ENCODE data around the gene PEAK1.
"Not testable (repeated sequence)": the region's sequence is repeated elsewhere in the genome, so short reads cannot be mapped to it uniquely, and the experiment has no call there.

The PEAK1 gene

DNA sequence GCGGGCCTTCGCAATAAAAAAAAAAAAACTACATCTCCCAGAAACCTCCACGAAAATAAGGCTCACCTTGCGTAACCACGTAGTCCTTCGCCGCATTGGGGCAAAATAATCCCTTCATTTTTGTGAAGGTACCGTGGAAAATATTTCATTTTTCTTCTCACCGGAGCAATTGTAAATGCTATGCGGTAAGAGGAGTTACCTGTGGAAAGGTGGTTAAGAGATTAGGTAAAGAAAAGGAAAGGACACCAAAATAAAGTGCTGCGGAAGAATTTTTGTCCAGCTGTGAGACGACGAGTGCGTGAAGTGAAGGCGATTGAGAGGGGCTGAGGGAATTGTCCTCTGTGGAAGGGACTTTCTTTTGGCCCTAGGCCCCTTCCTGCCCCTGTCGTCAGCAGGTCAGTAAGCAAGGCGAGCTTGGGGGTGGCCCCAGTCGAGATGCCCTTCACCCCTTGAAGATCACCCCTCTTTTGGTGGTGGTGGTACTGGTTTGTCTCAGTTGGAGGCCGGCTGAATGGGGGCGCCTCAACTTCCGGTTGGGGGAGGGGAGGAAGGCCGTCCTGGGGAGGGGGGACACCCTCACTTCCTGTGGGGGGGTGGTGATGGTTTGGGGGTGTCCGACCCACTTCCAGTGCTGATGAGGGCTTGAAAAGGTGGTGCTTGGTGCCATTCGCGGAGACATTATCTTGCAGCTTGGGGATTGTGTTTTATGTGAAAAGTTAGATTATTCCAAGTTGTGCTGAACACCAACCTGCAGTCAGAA lies 886 bp upstream of the PEAK1 start, which contains the start of gene HMG20A:
HMG20A (plus strand) TSS at position 279 of the 760 bp plus-strand sequence. CDS start 37,520 bp downstream, outside the sequence.
- DNase-seq (ENCODE audit: low spot score) = peak; percentile 65

DNA sequence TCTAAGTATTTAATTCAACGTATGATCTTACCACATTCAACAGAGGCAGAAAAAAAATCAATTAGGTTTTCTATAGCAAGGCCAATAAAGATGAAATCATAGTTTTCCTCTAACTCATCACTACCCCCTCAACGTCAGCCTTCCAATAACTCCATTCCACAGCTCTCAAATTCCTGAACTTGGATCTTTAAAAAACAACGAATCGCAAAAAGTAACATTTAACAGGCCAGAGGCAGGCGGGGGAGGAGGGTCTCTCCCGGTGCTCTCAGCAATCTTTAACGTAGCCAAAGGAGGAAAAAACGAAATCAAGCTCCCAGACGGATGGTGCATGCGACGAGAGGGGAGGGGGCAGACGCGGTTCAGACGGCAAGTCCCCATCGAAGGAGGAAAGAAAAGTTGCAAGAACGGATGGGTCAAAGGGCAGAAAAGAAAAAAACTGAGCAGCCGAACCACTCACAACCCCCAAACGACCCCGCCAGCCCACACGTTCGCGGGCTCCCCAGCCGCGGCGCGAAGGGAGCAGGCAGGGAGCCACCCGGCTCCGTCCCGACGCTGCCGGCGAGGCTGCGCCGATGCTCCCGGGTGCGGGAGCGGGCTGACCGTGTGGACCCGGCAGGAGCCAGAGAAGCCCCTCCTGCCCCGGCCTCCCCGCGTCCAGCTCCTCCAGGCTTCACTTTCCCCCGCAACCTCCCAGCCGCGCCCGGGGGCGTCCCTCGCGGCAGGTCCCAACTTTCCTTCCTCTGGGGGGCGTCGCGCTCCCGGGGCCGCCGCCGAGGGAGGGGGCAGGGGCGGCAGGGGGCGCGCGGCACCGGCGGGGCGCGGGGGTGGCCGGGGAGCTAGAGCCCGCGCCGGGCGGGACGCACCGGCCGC lies 703 bp downstream of the PEAK1 start:
- DNase-seq (ENCODE audit: low spot score) = peak; percentile 50

DNA sequence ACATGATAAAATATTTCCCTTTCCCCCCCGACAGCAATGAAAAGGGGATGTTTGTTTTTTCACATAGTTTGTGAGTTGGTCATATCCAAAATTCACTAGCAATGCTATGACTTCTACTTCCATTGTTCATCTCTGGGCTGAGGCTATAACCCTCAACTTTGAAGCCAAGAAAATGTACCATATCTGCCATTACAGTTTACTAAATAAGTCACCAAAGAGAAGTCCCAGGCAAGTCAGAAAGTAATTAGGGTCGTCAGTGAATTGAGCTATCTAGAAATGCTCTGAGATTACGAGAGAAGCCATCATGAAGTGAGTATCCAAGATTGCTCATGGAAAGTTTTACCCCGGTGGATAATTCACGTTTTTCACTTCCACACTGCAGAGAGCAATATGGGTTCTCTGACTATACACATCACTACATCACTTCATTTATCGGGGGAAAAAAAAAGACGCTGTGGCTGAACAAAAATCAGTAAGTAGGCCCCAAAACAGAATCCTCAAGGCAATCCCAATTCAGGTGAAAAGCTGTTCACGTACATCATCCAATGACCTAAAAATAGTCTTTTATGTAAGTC lies 1.4 kb downstream of the PEAK1 start:
- DNase-seq (ENCODE audit: low spot score) = no peak

DNA sequence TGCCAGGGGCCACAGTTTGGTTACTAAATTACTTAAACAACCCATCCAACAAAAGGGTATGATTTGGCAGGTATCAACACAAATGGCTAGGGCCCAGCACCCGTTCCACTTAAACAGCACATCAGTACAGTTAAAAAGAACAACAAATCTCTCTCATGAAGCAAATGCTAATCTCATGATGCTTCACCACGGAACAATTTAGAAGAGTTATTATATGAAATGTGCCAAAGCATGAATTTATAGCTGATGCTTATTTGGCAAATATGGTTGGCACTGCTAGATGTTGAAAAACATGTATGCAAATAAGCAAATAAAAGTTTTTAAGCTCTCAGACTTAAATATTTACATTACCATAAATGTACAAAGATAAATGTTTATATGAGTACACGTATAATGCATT lies 2.3 kb downstream of the PEAK1 start:
- no peak for DNase-seq (ENCODE audit: low spot score)

DNA sequence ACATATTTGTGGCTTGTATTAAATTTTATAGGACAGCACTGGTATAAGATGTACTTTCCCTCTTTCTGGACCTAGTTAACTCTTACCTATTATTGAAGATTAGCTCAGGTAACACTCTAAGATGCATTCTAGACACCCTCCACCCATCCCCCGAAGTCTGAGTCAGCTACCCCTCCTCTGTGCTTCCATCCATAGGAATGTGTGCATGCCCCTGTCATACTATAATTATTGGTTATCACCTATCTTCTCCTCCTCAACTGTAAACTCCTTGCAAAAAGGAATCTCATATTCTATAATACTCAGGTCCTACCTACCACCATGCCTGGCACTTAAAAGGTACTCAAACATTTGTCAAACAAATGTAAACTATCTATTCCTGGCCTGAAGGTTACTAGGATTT lies 3.0 kb downstream of the PEAK1 start:
- no peak for DNase-seq (ENCODE audit: low spot score)

DNA sequence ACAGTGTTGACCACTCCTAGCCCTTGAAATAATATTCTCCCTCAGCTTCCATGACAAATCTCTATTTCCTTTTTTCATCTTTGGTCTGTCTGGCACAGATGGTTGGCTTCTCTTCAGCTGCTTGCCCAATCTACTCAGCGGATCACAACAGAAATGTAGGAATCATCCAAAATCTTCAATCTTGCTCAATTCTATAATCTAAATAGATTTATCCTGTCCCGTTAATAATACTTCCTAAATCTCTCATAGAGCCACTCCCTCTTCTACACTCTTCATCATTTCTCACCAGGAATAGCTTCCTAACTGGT lies 3.8 kb downstream of the PEAK1 start:
- DNase-seq (ENCODE audit: low spot score) = no peak

DNA sequence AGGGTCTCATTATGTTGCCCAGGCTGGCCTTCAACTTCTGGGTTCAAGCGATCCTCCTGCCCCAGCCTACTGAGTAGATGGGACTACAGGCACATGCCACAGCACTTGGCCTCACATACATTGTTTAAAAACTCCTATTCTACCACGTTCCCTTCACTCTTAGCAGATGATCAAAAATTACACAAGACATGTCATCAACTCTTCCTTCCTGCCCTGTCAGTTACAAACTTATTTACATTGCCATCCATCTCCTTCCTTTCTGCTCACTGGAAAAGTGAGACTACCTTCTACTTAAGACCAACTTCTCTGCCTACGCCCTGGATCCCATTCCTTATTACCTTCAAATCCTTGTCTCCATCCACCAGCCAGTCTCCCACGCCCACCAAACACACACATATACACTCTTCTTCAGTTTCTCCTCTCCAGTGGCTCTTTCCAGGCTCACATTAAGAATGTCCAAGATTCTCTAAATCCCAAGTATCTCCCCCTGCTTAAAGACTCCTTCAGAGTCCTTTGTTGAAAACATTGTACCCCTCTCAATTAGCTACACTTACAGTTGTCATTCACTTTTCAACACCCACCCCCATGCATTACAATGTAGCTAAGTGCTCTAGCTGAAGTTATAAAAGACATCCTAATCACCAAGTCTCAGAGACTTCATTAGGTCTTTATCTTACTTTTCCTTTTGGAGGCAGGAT lies 4.3 kb downstream of the PEAK1 start:
- no peak for DNase-seq (ENCODE audit: low spot score)

DNA sequence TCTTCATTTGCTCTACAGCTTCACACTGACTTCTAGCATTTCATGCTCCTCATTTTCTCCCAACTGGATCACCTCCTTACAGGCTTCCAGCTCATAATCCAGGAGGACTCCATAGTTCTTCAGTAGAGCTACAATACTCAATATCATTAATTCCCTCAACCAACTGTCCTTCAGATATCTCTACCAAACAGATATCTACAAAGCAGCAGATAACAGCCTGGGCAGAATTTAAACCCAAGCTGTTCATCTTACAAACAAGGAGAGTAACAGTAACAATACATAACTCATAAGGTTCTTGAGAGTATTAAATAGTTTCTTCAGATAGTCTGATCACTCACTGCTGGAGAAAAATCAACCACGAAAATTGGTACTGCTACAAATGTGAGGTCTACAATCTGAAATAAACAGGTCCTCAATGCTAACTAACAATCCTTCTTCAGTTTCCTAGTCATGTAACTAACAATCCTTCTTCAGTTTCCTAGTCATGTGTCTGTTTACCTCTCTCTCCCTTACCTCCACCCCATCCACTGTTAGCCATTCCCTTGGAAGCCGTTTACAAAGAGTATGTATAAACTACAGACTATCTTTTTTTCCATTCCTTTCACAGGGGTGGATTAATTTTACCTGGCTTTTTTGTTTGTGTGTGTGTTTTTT lies 5.0 kb downstream of the PEAK1 start:
- DNase-seq (ENCODE audit: low spot score) = no peak

DNA sequence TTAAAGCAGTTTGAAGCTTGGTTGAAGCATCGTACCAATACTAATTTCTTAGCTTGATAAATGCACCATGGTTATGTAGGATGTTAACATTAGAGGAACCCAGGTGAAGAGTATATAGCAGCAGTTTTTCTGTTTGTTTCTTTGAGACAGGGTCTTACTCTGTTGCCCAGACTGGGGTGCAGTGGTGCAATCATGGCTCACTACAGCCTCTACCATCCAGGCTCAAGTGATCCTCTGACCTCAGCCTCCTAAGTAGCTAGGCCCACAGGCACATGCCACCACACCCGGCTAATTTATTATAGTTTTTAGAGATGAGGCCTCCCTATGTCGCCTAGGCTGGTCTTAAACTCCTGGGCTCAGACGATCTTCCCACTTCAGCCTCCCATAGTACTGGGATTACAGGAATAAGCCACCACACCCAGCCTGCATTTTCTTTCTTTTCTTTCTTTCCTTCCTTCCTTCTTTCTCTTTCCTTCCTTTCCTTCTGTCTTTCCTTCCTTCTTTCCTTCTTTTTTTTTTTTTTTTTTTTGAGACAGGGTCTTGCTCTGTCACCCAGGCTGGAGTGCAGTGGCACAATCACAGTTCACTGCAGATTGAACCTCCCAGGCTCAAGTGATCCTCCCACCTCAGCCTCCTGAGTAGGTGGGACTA lies 6.1 kb downstream of the PEAK1 start:
- DNase-seq (ENCODE audit: low spot score) = no peak

DNA sequence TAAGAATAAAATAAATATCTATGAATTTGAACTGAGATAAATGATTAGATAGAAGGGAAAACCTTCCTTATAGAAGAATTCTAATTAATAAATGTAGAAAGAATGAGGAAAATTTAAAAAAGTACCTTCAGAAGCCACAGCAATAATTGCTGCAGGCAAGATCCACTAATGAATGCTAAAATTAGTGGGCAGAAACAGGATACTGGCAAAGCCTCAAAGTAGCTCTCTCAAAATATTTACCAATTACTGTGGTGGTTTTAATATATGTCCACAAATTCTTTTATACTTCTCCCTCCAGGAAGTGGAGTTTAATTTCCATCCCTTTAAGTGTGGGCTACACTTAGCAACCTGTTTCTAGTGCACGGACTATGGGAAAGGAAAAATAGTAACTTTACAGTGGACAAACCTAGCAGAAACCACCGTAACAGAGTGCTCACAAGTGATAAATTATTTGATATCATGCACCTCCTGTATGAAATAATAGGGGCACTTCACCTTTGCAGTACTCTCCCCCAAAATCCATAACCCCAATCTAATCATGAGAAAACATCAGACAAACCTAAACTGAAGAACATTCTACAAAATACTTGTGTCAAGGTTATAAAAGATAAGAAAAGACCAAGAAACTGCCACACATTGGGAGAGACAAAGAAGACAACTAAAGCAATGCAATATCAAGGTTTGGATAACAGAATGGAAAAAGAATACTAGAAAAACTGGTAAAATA lies 6.8 kb downstream of the PEAK1 start:
- no peak for DNase-seq (ENCODE audit: low spot score)

DNA sequence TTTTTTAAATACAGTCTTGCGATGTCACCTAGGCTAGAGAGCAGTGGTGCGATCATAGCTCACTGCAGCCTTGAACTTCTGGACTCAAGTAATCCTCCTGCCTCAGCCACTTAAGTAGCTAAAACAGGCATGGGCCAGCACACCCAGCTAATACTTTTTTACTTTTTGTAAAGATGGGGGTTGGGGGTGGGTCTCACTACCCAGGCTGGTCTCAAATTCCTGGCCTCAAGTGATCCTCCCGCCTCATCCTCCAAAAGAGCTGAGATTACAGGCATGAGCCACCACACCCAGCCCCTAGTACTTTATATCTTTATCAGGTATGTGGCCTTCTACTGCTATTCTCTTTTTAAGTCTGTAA lies 8.3 kb downstream of the PEAK1 start:
- DNase-seq (ENCODE audit: low spot score) = no peak

DNA sequence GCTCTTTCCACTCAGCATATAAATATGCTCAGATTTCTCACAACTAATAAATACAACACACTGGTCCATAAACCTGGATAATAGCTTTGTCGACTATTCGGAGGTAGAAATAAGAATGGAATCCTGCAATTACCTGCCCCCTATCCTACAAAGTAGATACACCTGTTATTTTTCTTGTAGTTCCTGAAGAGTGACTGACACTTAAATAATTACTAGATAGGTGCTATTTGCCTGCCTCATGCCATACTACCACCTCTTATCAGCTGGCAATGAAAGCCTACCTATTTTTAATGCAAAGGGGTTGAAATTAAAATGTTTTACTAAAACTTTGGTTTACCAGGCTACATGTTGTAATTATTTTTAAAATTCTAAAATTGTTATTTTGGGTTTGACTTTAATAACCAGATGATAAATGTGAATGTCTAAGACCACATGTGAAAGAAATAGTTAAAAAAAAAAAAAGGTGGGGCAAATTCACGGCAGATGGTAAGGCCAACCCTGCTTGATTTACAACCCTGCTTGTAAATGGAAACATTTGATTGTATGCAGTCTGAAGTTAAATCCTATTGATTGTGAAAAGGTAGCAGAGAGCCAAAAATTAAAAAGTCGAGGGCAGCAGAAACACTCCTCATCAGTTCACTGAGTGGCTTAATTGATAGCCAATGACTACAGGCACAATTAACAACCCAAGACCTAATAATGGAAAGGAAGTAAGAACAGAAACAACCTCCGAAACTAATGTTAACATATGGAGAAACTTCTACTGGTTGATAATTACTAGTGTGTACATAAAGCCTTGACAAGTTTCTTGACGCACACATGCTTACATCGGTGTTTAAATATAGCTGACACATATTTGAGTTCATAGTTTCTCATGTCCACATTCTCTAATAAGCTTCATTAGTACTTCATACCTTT lies 8.9 kb downstream of the PEAK1 start:
- DNase-seq (ENCODE audit: low spot score) = no peak

DNA sequence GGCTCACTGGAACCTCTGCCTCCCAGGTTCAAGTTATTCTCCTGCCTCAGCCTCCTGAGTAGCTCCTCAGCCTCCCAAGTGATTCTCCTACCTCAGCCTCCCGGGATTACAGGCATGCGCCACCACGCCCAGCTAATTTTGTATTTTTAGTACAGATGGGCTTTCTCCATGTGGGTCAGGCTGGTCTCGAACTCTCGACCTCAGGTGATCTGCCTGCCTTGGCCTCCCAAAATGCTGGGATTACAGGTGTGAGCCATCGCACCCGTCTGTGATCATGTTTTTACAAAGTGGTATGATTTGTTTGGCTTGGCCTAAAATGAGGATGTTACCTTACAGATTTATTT lies 9.8 kb downstream of the PEAK1 start:
- not testable (repeated sequence) for DNase-seq (ENCODE audit: low spot score)

DNA sequence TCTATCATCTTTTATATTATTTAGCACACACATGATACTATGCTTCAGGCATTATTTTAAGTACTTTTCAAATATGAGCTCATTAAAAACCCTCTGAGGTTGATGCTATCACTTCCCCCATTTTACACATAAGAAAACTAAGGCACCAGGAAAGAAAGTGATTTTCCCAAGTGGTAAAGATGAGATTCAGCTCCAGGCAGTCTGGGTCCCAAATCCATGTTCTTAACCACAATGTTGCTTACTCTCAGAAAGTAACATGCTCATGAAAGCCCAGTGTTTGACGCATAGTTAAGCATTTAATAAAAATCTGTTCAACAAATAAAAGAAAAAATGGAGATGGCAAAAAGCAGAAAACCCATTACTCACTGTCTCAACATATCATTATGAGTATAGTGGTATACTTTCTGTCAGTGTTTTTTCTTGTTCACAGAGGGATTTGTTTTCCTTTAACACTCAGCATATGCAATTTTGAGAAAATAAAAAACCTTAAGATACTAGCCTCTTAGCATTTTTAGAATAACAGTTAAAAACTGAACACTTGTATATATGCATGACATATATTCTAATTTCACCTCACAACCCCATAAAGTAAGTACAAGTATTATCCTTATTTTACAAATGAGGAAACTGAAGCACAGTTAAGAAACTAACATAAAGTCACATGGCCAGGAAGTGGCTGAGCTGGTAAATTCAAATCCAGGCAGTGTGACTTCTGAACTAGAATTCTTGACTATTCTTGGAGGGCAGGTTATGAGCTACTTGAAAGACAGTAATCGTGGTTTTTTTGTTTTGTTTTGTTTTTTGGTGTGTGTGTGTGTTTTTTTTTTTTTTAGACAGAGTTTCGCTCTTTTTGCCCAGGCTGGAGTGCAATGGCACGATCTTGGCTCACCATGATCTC lies 10.4 kb downstream of the PEAK1 start:
- peak; percentile 17 for DNase-seq (ENCODE audit: low spot score)

DNA sequence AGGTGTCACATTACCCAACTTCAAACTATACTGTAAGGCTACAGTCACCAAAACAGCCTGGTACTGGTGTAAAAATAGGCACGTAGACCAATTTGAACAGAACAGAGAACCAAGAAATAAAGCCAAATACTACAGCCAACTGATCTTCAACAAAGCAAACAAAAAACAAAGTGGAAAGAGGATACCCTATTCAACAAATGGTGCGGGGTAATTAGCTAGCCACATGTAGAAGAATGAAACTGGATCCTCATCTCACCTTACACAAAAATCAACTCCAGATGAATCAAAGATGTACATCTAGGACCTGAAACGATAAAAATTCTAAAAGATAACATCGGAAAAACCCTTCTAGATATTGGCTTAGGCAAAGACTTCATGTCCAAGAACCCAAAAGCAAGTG lies 13.1 kb downstream of the PEAK1 start:
- DNase-seq (ENCODE audit: low spot score) = no peak

DNA sequence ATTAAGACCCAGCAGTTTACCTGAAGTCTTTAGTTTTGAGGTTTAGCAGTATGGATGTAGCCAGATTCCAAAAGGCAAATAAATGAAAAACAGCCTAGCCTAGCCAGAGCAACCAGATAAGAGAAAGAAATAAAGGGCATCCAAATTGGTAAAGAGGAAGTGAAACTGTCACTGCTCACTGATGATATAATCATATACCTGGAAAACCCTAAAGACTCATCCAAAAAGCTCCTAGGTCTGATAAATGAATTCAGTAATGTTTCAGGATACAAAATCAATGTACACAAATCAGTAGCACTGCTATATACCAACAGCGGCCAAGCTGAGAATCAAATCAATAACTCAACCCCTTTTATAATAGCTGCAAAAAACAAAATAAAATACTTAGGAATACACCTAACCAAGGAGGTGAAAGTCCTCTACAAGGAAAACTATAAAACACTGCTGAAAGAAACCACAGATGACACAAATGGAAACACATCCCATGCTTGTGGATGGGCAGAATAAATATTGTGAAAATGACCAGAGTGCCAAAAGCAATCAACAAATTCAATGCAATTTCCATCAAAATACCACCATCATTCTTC lies 13.6 kb downstream of the PEAK1 start:
- DNase-seq (ENCODE audit: low spot score) = not testable (repeated sequence)

DNA sequence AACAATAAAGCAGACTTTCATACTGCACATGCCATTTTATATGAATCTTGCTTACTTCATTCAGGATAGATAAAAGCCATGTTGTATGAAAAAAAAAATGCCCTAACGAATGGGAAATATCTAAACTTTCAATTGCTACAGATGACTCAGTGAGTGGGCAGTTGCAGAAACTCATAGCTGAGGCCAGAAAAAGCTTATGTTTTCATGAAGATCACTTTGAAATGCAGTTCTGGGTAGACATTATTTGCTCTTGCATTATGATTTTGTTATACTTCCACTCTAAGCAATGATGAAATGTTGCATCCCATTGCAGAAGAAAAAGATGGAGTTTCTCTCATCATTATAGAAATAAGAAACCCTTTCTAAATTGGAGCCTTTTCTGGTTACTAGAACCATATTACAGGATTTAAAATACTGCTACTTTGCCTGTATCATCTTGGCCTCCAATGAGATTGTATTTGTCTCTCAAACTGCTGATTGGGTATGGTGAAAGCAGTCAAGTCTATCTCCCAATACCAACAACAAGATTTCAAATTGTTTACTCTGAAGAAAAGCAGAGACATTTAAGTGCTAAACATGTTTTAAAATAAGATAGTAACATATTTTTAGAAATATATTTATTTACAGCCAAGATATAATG lies 17.0 kb downstream of the PEAK1 start:
- no peak for DNase-seq (ENCODE audit: low spot score)

DNA sequence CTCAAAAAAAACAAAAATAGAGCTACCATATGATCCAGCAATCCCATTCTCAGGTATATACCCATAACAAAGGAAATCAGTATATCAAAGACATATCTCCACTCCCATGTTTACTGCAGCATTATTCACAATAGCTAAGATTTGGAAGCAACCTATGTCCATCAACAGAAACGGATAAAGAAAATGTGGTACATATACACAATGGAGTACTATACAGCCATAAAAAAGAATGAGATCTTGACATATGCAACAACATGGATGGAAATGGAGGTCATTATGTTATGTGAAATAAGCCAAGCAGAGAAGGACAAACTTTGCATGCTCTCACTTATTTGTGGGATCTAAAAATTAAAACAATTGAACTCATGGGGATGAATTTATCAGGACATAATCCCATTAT lies 19.6 kb downstream of the PEAK1 start:
- no peak for DNase-seq (ENCODE audit: low spot score)

All from putamen (tissue), 1 donor.